Common myeloid progenitor, CD34-positive (primary cell): ENCODE results near the gene MNDA.
A peak's percentile ranks its signal among the peaks of the same experiment; 100 is the strongest.
"Not testable (repeated sequence)": the region's sequence is repeated elsewhere in the genome, so short reads cannot be mapped to it uniquely, and the experiment has no call there.

ENCODE experiments used
- CTCF ChIA-PET: fragments of 350-600 bp; sonication (Branson Sonifier 250); formaldehyde crosslinking; loops from one replicate; lab custom pipeline; 2021; ENCODE audit warnings: antibody characterized with exemption; lab: Charles Lee
- POLR2A ChIA-PET: fragments of 350-600 bp; sonication (Branson Sonifier 250); formaldehyde crosslinking; loops from one replicate; lab custom pipeline; 2021; ENCODE audit warnings: antibody characterized with exemption; lab: Charles Lee
- DNase-seq, 3 donors: peaks; one replicate each; pipeline versions ENCODE4 v3.0.0 to v3.0.0-alpha.2; 2013
- H3K27ac ChIP-seq, 2 experiments: 1 replicate in 1 of 2; 2 replicates in 1 of 2; pipeline ENCODE4 v1.7.0; 2013; ENCODE audit warnings: inconsistent platforms in 2 of 2, low read length in 2 of 2, mild to moderate bottlenecking in 2 of 2, low read depth in 1 of 2, moderate library complexity in 1 of 2; ENCODE audit not compliant: severe bottlenecking in 2 of 2, insufficient read depth in 1 of 2, poor library complexity in 1 of 2
- H3K27me3 ChIP-seq, 5 experiments: replicated peaks in 2 of 5; 1 replicate in 3 of 5; 2 replicates in 2 of 5; pipeline versions ENCODE4 v1.6.1 to v1.7.0; 2013; ENCODE audit warnings: low read length in 4 of 5, mild to moderate bottlenecking in 2 of 5, moderate library complexity in 2 of 5, inconsistent platforms in 1 of 5; ENCODE audit not compliant: insufficient read depth in 5 of 5, control insufficient read depth in 4 of 5
- H3K36me3 ChIP-seq, 4 experiments: 1 replicate in 2 of 4; 2 replicates in 2 of 4; pipeline versions ENCODE4 v1.6.1 to v1.7.0; 2013; ENCODE audit warnings: low read length in 3 of 4, control low read depth in 1 of 4, mild to moderate bottlenecking in 1 of 4; ENCODE audit not compliant: control insufficient read depth in 4 of 4, insufficient read depth in 4 of 4
- H3K4me1 ChIP-seq, 4 experiments: 1 replicate in 3 of 4; 2 replicates in 1 of 4; pipeline versions ENCODE4 v1.6.1 to v1.7.1; 2013; ENCODE audit warnings: low read length in 3 of 4, mild to moderate bottlenecking in 3 of 4, control low read depth in 1 of 4, inconsistent platforms in 1 of 4, moderate library complexity in 1 of 4; ENCODE audit not compliant: control insufficient read depth in 4 of 4, insufficient read depth in 4 of 4; ENCODE audit errors: control extremely low read depth in 1 of 4
- H3K4me3 ChIP-seq, 7 experiments: 1 replicate in 4 of 7; 2 replicates in 3 of 7; pipeline versions ENCODE4 v1.5.1 to v1.7.0; 2013; ENCODE audit warnings: mild to moderate bottlenecking in 7 of 7, low read length in 6 of 7, moderate library complexity in 6 of 7, inconsistent platforms in 2 of 7, low read depth in 2 of 7, control low read depth in 1 of 7; ENCODE audit not compliant: insufficient read depth in 4 of 7, control insufficient read depth in 1 of 7; ENCODE audit errors: extremely low read depth in 1 of 7
- H3K9me3 ChIP-seq, 5 experiments: 1 replicate in 4 of 5; 2 replicates in 1 of 5; pipeline versions ENCODE4 v1.6.1 to v1.7.1; 2013; ENCODE audit warnings: low read length in 4 of 5, mild to moderate bottlenecking in 2 of 5, inconsistent platforms in 1 of 5, low read depth in 1 of 5, moderate library complexity in 1 of 5; ENCODE audit not compliant: control insufficient read depth in 4 of 5, insufficient read depth in 2 of 5; ENCODE audit errors: control extremely low read depth in 1 of 5
- WGBS: methylation state at CpG from one replicate; pipeline ENCODE4 v1.1.5; 2013; ENCODE audit not compliant: insufficient coverage; 5-methylcytosine and 5-hydroxymethylcytosine counted together

Gene MNDA

GRCh38 chr1:158833264-158833663, 2.1 kb downstream of the MNDA start:
- peaks cover 0 to 7% (median 0%) of the 10 kb centered on the region in 4 experiments for H3K4me1 ChIP-seq
- peaks cover 0 to 9% (median 7%) of the 10 kb centered on the region in 5 experiments for H3K9me3 ChIP-seq
- DNase-seq: no peak
- no peaks in the 10 kb centered on the region for H3K36me3 ChIP-seq
- POLR2A ChIA-PET: no interaction called here
- peak overlapping the region in 1 of 7 experiments; percentile 74 for H3K4me3 ChIP-seq
- WGBS: no CpG with 5 or more reads among the region's 3 CpGs
- H3K27me3 ChIP-seq: no peaks in the 10 kb centered on the region
- no peak overlapping the region for H3K27ac ChIP-seq
- CTCF ChIA-PET: interaction anchor here (1.4 kb wide), 1 partner anchor 38 kb away, joined by 3 read pairs; no protein-coding TSS in a partner anchor

- 93% methylated on average over 3 of the region's 4 CpGs for WGBS
- CTCF ChIA-PET: no interaction called here
Measured at GRCh38 chr1:158836038-158836437, 4.9 kb downstream of the MNDA start.

GRCh38 chr1:158838660-158839059, 7.5 kb downstream of the MNDA start:
- Histone ChIP-seq H3K36me3 (no peaks in the 10 kb centered on the region), H3K27ac (no peak overlapping the region), H3K27me3 (no peaks in the 10 kb centered on the region), H3K9me3 (peaks cover 0 to 4% (median 0%) of the 10 kb centered on the region in 5 experiments), H3K4me1 (no peaks in the 10 kb centered on the region), H3K4me3 (peak overlapping the region in 1 of 7 experiments; percentile 64)
- CTCF ChIA-PET: no interaction called here
- POLR2A ChIA-PET: no interaction called here
- DNase-seq: no peak

More at GRCh38 chr1:158836038-158836437, 4.9 kb downstream of the MNDA start:
- no peaks in the 10 kb centered on the region for H3K36me3 ChIP-seq
- H3K9me3 ChIP-seq: peaks cover 0 to 4% (median 0%) of the 10 kb centered on the region in 5 experiments
- H3K27ac ChIP-seq: no peak overlapping the region
- no peak for DNase-seq
- peaks cover 0 to 4% (median 0%) of the 10 kb centered on the region in 4 experiments for H3K4me1 ChIP-seq
- POLR2A ChIA-PET: no interaction called here
- H3K4me3 ChIP-seq: peak overlapping the region in 1 of 7 experiments; percentile 76
- no peaks in the 10 kb centered on the region for H3K27me3 ChIP-seq

- Histone ChIP-seq H3K36me3 (no peaks in the 10 kb centered on the region), H3K9me3 (peaks cover 0 to 4% (median 0%) of the 10 kb centered on the region in 5 experiments), H3K4me3 (no peak overlapping the region), H3K27me3 (no peaks in the 10 kb centered on the region), H3K4me1 (no peaks in the 10 kb centered on the region), H3K27ac (no peak overlapping the region)
- no peak for DNase-seq
- CTCF ChIA-PET: no interaction called here
- POLR2A ChIA-PET: no interaction called here
- WGBS: no CpG with 5 or more reads among the region's 2 CpGs
Measured at GRCh38 chr1:158839566-158839965, 8.4 kb downstream of the MNDA start.

- peaks cover 0 to 4% (median 0%) of the 10 kb centered on the region in 5 experiments for H3K9me3 ChIP-seq
- no peaks in the 10 kb centered on the region for H3K27me3 ChIP-seq
- H3K36me3 ChIP-seq: no peaks in the 10 kb centered on the region
- H3K27ac ChIP-seq: no peak overlapping the region
- no peaks in the 10 kb centered on the region for H3K4me1 ChIP-seq
- no peak overlapping the region for H3K4me3 ChIP-seq
- ChIA-PET CTCF (no interaction called here), POLR2A (no interaction called here)
- WGBS: 88% methylated on average over 4 of the region's 5 CpGs
- DNase-seq: no peak
Measured at GRCh38 chr1:158840236-158840635, 9.1 kb downstream of the MNDA start.

GRCh38 chr1:158864595-158864994, 33.4 kb downstream of the MNDA start:
- Histone ChIP-seq H3K4me1 (no peaks in the 10 kb centered on the region), H3K27me3 (no peaks in the 10 kb centered on the region), H3K36me3 (no peaks in the 10 kb centered on the region), H3K27ac (no peak overlapping the region), H3K9me3 (peaks cover 0 to 2% (median 1%) of the 10 kb centered on the region in 5 experiments), H3K4me3 (no peak overlapping the region)
- WGBS: 87% methylated on average over 6 of the region's 6 CpGs
- no peak for DNase-seq
- ChIA-PET POLR2A (no interaction called here), CTCF (no interaction called here)

- H3K36me3 ChIP-seq, POLR2A ChIA-PET, DNase-seq, H3K27me3 ChIP-seq, H3K27ac ChIP-seq, H3K9me3 ChIP-seq, H3K4me3 ChIP-seq, CTCF ChIA-PET, H3K4me1 ChIP-seq: not testable (repeated sequence)
- no CpG with 5 or more reads among the region's 5 CpGs for WGBS
Measured at GRCh38 chr1:158870438-158870837, 39.3 kb downstream of the MNDA start.
